ENCODE data around the gene CERK. TPM values are rescaled to one million over a fixed set of nuclear protein-coding genes. Genes with fewer than 3 reads are reported as not detected.

The CERK gene
- total RNA-seq, 1 donor from 2014 or later = 22.6 TPM

- H3K4me3 ChIP-seq (ENCODE audit: low read depth, low read length) = no peak overlapping the region
- no peak for DNase-seq (ENCODE audit: low read depth)
- TF ChIP-seq, protein P1, sequence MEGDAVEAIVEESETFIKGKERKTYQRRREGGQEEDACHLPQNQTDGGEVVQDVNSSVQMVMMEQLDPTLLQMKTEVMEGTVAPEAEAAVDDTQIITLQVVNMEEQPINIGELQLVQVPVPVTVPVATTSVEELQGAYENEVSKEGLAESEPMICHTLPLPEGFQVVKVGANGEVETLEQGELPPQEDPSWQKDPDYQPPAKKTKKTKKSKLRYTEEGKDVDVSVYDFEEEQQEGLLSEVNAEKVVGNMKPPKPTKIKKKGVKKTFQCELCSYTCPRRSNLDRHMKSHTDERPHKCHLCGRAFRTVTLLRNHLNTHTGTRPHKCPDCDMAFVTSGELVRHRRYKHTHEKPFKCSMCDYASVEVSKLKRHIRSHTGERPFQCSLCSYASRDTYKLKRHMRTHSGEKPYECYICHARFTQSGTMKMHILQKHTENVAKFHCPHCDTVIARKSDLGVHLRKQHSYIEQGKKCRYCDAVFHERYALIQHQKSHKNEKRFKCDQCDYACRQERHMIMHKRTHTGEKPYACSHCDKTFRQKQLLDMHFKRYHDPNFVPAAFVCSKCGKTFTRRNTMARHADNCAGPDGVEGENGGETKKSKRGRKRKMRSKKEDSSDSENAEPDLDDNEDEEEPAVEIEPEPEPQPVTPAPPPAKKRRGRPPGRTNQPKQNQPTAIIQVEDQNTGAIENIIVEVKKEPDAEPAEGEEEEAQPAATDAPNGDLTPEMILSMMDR (conservative IDR thresholded peaks at IDR 0.05; ENCODE audit: low read depth, low read length) = no peak
Observed at GRCh38 chr22:46764779-46765485, 26.9 kb upstream of the CERK start.

GRCh38 chr22:46764140-46764680 lies 26.2 kb upstream of the CERK start:
- TF ChIP-seq, protein P1 (conservative IDR thresholded peaks at IDR 0.05; ENCODE audit: low read depth, low read length) = no peak
- no peak overlapping the region for H3K4me3 ChIP-seq (ENCODE audit: low read depth, low read length)
- DNase-seq (ENCODE audit: low read depth) = no peak

DNA sequence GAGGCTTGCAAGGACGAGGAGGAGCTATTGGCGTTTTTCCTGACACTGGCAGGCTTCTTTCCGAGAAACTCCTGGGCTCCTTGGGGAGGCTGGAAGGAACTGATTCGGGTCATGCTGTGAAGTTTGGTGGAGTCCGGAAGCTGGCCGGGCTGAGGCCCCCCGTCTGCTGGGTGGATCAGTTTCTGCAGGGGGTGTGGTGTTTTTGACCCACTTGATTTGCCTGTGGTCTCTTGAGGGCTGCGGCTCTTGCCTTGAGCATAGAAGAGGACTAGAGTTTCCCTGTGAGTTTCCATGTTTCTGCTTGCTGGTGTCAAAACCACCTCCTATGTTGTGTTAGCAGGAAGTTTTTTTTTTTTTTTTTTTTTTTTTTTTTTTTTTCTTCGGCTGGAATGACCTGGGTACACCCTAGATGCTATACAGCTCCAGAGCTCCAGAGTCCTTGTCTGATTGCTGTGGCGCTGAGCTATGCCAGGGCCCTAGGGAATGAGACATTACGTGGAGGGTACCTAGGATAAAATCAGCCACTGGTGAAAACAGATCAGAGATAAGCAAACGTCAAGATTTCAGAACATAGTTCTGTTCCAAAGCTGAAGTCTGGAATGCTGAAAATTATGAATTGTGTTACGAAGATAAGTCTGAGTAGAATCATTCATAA lies 25.1 kb upstream of the CERK start:
- TF ChIP-seq, protein P1 (conservative IDR thresholded peaks at IDR 0.05; ENCODE audit: low read depth, low read length) = no peak
- no peak for DNase-seq (ENCODE audit: low read depth)
- peak overlapping the region; percentile 99 for H3K4me3 ChIP-seq (ENCODE audit: low read depth, low read length)

DNA sequence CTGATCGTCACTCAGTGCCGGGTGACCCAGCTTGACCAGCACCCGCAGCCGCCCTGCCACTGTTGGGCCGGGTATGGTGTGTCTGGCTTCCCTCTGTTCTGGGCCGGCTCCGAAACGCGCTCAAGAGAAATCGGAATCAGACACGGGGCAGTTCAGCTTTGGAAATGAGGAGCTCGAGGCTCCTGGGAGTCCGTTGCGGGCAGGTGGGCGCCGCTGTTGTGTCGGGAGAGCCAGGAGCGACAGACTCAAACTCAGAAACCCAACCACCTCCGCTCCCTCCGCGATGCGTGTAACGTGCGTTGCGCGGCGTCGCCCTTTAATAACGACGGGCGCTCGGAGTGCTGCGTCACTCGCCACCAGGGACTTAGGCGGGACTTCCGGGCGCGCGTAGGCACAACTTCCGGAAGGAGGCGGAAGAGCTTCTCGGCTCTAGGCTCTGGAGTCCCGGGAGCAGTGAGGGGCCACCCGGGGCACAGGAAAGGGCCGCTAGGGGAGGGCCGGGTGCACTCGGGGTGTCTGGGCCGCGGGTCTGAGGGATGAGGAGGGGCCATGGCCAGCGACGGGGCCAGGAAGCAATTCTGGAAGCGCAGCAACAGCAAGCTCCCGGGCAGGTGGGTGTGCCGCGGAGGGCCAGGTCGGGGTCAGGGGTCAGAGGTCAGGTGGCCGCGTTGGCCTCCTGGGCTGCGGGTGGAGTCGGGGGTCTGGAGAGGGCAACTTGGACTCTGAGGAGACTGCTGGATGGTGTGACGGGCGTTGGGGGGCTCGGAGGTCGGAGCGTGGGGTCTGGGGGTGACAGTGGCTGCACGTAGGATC lies 24.4 kb upstream of the CERK start, which contains the start of gene TBC1D22A:
TSS of gene TBC1D22A (plus strand) at position 413 of the 813 bp plus-strand sequence. CDS start at position 550, 137 bp downstream.
- H3K4me3 ChIP-seq (ENCODE audit: low read depth, low read length) = peak within 1 kb of the TSS; percentile 99
- no peak for DNase-seq (ENCODE audit: low read depth)
- TF ChIP-seq, protein P1 (conservative IDR thresholded peaks at IDR 0.05; ENCODE audit: low read depth, low read length) = no peak

GRCh38 chr22:46761539-46762237 lies 23.6 kb upstream of the CERK start:
- TF ChIP-seq, protein P1 (conservative IDR thresholded peaks at IDR 0.05; ENCODE audit: low read depth, low read length) = no peak
- peak overlapping the region; percentile 99 for H3K4me3 ChIP-seq (ENCODE audit: low read depth, low read length)
- no peak for DNase-seq (ENCODE audit: low read depth)

DNA sequence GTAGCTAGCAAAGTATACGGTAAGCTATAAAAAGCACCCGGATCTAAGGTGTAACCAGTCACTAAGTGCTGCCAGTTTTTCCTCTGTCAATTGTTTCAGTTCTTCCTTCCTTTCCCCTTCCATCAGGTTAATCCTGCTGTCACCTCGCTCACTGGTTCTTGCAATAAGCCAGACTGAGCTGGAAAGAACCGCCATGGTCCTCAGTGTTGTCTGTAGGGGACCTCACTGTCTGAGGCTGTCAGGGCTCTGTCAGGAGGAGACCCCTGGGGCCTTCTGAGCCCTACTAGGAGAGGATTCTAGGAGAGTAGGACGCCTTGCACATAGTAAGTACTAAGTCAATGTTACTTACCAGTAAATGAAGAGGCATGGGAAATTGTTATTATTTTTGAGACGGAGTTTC lies 23.0 kb upstream of the CERK start:
- H3K4me3 ChIP-seq (ENCODE audit: low read depth, low read length) = peak overlapping the region; percentile 99
- DNase-seq (ENCODE audit: low read depth) = no peak
- TF ChIP-seq, protein P1 (conservative IDR thresholded peaks at IDR 0.05; ENCODE audit: low read depth, low read length) = no peak

All from epithelial cell of proximal tubule (primary cell).